GM21528 (cell line): Measurements from ENCODE around the gene ST6GALNAC5.
"Not testable (repeated sequence)": the region's sequence is repeated elsewhere in the genome, so short reads cannot be mapped to it uniquely, and the experiment has no call there.

Experiments
- ATAC-seq: cut with Tn5 transposase; IDR thresholded peaks from one replicate; pipeline ENCODE4 v1.9.1; 2021; ENCODE audit warnings: mild to moderate bottlenecking, moderate library complexity; ENCODE audit not compliant: unreplicated experiment, low FRiP score

ST6GALNAC5 gene

DNA sequence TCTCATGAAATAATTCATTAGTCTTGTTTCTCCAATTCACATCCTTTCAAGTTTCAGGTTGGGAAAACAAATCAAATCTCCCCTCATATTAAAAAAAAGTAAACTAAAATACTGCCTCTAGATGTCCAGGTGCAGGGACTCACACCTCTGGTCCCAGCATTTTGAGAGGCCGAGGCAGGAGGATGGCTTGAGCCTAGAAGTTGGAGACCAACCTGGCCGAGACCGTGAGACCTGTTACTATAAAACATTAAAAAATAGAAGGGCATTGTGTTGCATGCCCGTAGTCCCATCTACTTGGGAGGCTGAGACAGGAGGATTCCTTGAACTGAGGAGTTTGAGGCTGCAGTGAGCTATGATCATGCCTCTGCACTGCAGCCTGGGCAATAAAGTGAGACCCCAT, 61.9 kb downstream of the ST6GALNAC5 start:
- no peak for ATAC-seq

DNA sequence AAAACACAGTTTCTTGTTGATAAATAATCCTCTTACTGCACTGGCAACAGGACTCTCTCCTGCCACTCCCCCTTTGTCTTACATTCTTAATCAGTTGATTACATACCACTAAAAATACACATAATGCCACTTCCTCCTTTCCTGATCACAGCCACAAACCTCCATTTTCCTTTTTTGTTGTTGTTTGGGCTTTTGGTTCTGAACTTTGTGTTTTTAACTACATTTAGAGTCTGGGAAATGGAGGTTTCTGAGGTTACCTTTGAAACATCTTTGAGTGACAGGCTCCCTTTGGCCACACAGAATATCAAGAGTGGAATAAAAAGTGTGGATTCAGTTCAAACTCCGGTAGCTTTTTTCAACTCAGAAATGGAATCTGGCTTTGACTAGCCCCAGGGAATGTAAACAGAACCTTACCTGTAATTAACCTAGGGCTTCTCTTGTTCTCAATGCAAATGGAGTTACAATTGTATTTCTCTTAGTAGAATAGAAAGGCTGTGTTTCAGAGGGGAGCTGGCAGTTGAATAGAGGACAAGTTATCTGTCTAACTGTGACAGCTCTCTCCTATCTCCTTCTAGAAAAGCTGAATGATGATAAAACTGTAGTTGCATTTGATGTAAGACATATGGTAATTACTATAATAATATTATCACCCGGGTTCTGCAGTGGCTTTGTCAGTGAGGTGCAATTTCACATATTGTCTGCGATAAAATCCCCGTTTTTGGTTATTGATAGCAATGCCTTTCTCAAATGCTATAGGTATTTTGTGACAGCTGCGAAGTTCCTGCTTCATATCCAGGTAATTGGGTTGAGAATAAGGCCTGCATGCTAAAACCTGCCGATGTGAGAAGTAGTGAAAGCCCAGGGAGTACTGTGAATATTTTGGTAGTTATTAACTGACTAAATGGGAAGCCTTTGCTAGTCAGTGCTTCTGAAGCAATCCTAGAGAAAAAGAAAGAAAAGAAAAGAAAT, 66.9 kb downstream of the ST6GALNAC5 start:
- ATAC-seq, result no peak

DNA sequence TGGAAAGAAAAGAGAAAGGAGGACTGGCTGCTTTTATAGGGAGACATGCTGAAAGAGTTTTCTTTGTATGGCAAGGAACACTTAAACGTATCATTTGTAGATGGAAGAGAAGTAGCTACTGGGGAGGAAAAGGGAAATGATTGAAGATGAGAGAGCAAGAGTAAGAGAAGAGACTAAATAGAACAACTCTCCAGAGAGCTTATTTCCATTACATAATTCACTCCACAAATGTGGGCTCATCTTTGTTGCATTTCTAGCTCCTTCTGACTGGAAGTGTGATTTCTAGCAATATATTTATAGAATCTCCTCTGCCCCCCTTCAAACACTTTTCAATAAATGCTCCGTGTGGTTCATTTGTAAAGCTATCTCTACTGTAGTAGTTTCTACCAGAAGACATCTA, 71.0 kb downstream of the ST6GALNAC5 start:
- ATAC-seq, result no peak

DNA sequence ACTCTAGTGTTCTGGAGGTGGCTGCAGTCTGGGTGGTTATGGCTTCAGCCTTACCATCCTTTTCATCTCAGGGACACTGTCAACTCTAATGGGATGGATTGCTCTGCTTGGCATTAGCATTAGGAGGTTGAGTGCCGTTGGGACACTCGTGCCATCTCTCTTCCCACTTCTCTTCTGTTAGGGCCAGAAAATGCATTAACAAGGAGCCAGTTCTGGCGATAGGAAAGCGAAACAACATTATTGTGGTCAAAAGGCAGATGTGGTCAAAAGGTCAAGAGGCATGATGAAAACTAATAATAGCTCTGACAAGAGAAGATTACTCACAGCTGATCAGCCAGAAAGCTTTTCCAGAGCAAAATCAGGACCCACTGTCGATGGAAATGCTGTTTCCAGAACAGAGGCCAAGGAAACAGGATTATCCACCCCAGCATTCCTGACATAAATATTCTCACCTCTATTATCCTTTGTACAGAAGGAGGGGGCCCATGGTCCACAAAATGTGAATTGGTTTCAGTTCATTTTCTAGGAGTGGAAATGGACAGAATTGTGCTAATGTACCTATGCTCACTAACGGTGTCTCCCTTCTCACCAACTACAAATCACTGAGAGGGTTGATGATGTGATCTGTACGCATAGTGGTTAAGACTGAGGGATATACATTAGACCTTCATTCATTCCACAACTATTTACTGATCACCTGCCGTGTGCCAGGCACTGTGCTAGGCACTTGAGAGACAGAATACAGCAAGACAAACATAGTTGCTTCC, 72.0 kb downstream of the ST6GALNAC5 start:
- peak; percentile 59 for ATAC-seq

DNA sequence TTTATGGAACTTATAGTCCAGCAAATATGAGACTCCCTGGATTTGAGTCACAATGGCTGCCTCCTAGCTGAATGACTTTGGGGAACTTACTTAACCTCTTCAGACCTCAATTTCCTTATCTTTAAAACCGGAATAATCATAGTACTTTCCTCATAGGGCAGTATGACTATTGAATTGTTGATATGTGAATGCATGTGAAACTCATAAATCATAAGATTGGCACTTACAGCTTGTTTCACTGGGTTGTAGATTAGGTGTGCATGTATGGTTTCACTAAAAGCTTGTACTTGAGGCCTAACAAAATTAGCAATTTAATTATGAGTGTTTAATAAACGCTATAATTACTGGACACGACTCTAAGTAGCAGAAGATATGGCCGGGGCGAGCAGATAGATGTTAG, 72.5 kb downstream of the ST6GALNAC5 start:
- no peak for ATAC-seq

DNA sequence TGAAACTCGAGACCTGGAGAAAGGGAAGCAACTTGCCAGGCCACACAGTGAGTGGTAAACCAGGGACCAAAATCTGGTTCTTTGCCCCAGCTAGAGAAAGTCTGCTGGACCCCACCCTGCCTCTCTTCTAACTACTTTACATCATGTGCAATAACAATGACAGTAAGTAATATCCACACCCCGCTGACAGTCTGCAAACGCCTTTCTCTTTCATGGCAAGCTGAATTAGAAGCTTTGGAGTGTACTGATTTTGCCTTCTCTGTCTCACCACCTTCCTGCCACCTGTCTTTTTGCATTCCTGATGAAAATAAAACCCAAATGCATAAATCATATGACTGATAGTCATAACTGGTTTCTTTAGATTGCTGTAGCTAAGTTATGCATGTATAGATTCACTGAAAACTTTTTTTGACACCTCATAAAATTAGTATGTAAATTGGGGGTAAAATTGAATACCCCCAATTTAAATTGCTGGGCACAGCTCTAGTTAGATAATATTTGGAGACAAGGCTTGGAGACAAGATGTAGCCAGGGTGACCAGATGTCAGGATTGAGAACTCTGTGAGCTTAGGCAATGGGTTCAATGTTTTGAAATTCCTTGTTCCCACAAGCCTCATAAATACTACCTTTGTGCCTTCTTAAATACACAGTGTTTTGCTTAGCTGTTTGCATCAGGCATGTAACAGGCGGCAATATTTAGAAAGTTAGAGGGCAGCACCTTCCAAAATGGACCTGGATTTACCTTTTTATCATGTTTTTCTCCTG, 73.5 kb downstream of the ST6GALNAC5 start:
- no peak for ATAC-seq

DNA sequence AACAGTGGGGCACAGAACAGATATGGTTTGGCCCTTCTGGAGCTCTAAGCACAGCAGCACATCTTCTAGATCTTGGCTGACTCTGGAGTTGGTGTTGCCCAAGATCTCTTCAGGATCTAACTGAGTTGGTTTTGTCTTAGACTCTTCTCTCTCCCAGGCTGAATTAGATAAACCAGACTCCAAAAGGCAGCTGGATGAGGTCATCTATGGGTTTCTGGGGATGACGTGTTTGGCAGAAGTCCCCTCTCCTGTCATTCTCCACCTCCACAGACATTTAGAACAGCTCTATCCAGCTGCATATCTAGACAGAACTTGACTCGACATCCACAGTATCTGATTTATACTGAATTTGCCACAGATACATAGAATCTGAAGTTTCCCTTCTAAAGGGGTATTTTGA, 75.3 kb downstream of the ST6GALNAC5 start:
- no peak for ATAC-seq

DNA sequence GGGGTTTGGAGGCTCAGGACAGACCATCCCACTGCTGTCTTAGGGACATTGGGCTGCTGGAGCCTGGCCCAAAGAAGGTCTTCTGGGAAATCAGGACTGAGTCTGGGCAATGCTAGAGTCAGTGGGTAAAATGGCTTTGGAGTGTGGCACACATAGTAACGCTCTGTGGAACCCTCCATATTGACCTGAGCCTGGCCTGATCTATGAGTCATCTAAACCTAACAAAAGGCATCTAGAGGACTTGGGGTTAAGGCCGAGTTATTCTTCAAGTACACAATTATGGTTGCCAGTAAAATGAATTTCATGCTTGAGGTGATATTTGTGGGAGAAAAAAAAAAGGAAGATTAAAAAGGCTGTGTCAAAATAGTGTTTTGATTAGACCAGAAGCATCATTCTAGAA, 77.7 kb downstream of the ST6GALNAC5 start:
- no peak for ATAC-seq

DNA sequence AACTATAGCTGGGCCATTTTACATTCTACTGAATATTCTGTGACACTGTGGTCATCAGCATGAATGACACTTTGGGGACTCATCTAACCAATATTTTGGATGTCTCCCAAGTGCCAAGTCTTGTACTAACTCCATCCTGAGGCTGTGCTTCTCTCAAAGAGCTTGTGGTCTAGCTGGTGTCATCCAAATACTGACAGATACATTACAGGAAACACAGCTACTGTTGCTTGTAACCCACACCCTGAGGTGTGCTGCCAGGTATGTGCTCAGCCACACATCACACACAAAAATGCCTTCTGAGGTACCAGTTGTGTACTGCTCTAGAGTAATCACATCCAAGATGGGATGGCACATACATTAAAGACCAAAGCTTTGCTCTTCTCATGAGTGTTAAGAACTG, 81.6 kb downstream of the ST6GALNAC5 start:
- ATAC-seq, result no peak

DNA sequence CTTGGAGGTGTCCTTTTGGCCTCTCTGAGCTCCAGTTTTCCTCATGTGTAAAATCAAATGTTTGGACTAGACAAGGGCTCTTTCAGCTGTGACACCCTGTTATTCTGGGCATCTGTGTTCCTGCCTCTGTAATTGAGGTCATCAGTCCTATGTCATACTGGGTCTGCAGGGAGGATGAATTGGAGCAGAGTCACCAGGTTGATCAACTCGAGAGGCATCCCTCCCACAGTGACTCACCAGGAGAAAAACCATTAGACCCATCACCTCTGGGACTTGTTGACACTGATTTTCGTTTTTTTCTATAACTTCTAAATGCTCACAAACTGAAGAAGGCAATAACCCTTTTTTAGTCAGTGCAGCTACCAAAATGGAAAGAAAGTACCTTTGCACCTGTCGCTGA, 82.2 kb downstream of the ST6GALNAC5 start:
- no peak for ATAC-seq

DNA sequence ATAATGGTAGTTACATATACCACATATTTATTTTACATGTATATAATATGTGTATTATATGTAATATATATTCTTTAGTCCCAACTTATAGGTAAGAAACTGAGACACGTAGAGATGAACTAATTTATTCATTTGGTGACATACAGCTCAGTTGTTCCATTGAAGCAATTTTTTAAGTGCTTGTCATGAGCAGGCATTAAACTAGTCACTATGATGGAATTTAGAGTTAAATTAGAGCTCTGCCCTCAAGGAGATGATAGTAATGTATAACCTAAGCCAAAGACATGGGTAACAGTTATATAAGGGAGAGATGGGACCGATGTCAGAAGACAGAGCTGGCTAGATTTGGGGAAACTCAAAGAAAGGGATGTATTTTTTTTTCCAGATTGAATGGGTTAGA, 83.0 kb downstream of the ST6GALNAC5 start:
- no peak for ATAC-seq

DNA sequence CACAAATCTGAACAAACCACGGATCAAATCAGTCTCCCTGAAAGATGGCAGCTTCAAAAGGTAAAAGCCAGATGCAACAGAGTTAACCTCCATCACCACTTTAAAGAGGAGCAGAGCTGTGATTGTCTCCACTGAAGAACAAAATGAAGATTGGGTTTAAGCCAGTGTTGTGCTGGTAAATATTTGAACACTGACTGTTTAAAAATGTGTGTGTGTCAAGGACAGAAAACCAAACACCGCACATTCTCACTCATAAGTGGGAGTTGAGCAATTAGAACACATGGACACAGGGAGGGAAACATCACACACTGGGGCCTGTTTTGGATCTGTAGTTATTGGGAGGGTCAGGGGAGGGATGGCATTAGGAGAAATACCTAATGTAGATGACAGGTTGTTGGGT, 83.9 kb downstream of the ST6GALNAC5 start:
- no peak for ATAC-seq

DNA sequence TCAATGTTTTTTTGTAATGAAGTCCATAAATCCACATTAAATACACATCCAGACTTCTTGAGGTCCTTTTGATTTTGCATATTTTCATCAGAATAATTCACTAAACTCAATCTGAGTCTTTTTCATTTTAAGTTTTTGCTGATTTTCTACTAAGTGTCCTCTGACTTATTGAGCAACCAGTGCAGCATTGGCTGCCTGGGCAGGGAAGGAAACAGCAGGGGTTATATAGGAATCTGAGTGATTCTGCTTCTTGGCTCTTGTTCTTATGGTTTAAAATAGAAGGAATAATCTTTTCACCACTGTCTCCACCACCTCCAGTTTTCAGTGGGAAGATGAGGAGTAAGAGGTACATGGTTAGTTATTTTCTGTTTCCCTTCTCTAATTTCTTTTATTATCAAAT, 88.4 kb downstream of the ST6GALNAC5 start:
- no peak for ATAC-seq

DNA sequence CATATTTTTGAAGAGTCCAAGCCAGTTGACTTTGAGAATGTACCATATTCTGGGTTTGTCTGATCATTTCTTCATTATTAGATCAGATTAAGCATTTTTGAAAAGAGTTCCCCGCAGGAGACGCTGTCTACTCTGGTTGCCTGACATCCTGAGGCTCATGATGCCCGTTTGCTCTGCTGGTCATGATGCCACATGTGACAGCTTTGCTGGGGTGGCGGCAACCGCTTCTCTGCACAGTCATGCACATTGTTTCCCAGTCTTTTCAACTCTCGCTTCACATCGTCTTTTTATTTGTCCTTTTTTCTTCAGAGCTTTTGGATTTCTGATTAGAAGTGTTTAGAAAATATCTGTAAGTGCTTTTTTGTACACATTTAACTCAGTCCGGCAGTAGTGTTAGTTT, 90.7 kb downstream of the ST6GALNAC5 start:
- no peak for ATAC-seq

DNA sequence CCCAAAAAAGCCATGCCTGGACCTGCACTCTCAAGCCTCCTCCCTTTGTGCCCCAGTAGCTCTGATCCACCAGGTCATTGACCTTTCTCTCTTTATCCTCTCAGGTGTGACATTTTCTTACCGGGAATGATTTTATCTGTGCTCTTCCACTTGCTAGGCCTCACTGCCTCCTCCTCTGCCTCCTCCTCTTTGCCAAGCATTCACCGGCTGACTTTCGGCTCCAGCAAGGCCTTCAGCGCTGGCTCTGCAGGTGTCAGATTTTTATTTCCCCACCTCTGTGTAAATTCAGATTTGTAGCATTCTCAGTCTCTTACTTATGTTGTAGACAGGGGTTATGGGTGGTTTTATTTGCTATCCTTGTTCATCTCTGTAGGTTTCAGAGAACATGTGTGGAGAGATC, 91.5 kb downstream of the ST6GALNAC5 start:
- ATAC-seq, result no peak

DNA sequence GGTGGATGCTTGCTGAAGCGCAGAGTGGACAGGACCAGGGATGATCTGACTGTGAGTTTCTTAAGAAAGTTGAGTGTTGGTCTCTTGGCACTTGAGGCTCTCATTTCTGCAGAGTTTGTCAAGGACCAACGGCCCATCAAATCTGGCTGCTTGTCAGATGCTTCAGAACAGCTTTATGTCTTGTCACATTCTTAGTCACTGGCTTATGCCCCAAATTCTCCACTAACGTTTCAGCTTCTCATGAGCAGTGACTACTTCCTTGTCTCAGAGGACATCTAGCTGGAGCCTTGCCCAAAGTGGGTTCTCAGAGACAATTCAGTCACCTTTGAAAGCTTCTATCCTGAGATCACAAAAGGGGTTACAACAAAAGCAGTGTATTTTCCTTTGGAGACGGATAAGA, 92.3 kb downstream of the ST6GALNAC5 start:
- no peak for ATAC-seq

DNA sequence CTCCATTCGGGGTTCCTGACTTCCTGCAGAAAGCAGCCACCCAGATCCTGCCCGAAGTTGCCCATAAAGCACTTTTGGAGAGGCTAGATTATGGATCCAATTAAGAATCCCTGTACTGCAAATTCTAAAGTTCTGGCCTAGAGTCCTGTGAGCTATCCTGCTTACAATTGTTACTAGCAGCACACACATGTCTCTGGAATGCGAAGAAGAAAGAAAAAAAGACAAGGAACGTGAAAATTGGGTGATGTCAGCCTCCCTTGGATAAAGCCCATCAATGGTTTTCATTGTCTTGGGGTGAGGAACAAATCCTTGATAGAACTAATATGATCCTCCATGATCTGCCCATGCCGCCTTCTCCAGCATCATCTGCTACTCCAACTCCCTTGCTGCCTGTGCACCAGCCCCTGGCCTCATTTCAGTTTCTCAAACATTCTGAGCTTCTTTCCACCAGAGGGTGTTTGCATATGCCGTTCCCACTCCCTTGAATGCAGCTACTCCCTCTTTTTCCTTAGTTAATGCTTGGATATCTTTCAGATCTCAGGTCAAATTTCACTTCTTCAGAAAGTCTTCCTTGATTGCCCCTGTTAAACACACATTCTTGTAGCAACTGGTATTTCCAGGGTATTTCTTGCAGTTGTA, 94.0 kb downstream of the ST6GALNAC5 start:
- no peak for ATAC-seq

DNA sequence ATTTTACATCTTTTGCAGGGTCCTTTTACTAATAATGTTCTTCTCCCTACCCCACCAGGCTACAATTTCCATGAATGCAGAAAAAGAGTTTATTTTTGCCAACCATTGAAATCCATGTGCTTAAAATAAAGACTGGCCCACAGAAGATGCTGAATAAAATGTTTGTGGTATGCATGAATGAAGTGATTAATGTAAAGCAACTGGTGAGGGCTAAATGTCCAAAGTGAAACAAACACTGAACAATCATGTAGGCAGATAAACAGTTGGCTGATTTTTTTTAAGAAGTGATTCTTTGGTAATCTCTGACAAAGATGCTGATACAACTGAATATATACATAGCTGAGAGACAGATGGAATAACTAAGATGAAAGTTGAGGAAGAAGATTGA, 94.5 kb downstream of the ST6GALNAC5 start:
- ATAC-seq, result no peak

DNA sequence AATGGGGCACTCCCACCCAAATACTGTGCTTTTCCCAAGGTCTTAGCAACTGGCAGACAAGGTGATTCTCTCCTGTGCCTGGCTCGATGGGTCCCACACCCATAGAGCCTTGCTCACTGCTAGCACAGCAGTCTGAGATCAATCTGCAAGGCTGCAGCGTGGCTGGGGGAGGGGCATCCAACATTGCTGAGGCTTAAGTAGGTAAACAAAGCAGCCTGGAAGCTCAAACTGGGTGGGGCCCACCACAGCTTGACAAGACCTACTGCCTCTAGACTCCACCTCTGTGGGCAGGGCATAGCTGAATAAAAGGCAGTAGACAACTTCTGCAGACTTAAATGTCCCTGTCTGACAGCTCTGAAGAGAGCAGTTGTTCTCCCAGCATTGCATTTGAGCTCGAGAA, 114.0 kb downstream of the ST6GALNAC5 start:
- ATAC-seq, result not testable (repeated sequence)

DNA sequence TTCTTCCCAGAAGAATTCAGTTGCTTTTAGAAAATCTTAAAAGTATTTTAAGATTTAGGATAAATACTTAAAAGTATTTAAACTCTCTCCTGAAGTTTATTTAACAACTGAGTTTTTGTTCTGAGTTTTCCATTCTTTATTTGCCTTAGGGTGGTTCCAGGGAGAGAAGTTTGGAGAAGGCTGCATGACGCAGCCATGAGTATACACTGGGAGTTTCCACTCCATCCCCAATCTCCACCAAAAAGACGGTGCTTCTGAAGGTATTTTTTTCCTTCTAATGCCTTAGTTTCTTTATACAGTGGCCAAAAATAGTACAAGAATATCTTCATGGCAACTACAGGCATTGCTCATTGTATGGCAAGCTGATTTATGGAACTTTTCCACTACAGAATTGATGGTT, 122.7 kb downstream of the ST6GALNAC5 start:
- ATAC-seq, result no peak

DNA sequence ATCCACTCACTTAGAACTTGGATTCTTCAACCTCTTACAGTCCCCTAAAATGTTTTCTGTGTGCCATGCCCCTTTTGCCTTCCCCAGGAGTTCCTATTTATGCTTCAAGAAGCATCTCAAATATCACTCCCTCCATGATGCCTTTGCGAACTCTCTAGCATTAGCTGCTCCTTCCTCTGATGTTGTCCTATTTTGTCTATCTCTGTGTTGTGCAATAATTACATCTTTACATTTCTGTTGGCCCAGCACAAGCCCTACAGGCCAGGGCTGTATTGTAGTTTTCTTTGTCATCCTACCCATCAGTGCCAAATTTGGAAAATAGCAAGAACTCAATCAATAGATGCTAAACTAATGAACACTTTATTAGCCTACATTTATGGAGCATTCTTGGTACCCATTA, 125.8 kb downstream of the ST6GALNAC5 start:
- ATAC-seq, result no peak
